Astrocyte (in vitro differentiated cells and primary cell): ENCODE data around the gene RTN4. TPM values are rescaled to one million over a fixed set of nuclear protein-coding genes. Genes with fewer than 3 reads are reported as not detected.

Source experiments
- DNase-seq: peaks from one replicate; pipeline ENCODE4 v3.0.0-alpha.2; 2010; ENCODE audit warnings: low read depth
- FAIRE-seq: peaks from 2 replicates; lab custom pipeline; 2011; peaks lifted over from hg19 to GRCh38; lab: Jason Lieb, UNC
- H2AFZ ChIP-seq: 2 replicates; pipeline ENCODE4 v1.6.0; 2012; ENCODE audit warnings: low read depth, low read length, inconsistent platforms
- H3K27ac ChIP-seq: 2 replicates; pipeline ENCODE4 v1.5.1; 2011; ENCODE audit warnings: low read depth, low read length, inconsistent platforms
- H3K27me3 ChIP-seq: 2 replicates; pipeline ENCODE4 v1.6.0; 2011; ENCODE audit warnings: low read length, inconsistent platforms; ENCODE audit not compliant: insufficient read depth
- H3K36me3 ChIP-seq: 2 replicates; pipeline ENCODE4 v1.5.1; 2011; ENCODE audit warnings: low read length, inconsistent platforms; ENCODE audit not compliant: insufficient read depth
- H3K4me1 ChIP-seq: 2 replicates; pipeline ENCODE4 v1.5.1; 2011; ENCODE audit warnings: low read length, inconsistent platforms; ENCODE audit not compliant: insufficient read depth
- H3K4me2 ChIP-seq: 2 replicates; pipeline ENCODE4 v1.6.0; 2012; ENCODE audit warnings: low read length, inconsistent platforms
- H3K4me3 ChIP-seq: 2 replicates; pipeline ENCODE4 v1.5.1; 2011; ENCODE audit warnings: low read depth, mild to moderate bottlenecking, low read length, inconsistent platforms; ENCODE audit not compliant: insufficient read depth
- H3K79me2 ChIP-seq: 2 replicates; pipeline ENCODE4 v1.6.0; 2012; ENCODE audit warnings: mild to moderate bottlenecking, low read length, inconsistent platforms; ENCODE audit not compliant: insufficient read depth
- H3K9ac ChIP-seq: 2 replicates; pipeline ENCODE4 v1.6.0; 2012; ENCODE audit warnings: mild to moderate bottlenecking, low read length, inconsistent platforms
- H3K9me3 ChIP-seq: 2 replicates; pipeline ENCODE4 v1.5.1; 2012; ENCODE audit warnings: low read depth, mild to moderate bottlenecking, low read length, inconsistent platforms; ENCODE audit not compliant: insufficient read depth
- H4K20me1 ChIP-seq: 2 replicates; pipeline ENCODE4 v1.6.0; 2012; ENCODE audit warnings: low read length, inconsistent platforms; ENCODE audit not compliant: insufficient read depth
- H3K27ac Mint-ChIP-seq: one replicate; pipeline ENCODE4 v1.8.0; 2021; ENCODE audit warnings: mild to moderate bottlenecking, mixed read lengths; ENCODE audit not compliant: unreplicated experiment
- H3K27me3 Mint-ChIP-seq: one replicate; pipeline ENCODE4 v1.8.0; 2021; ENCODE audit warnings: low read depth, mixed read lengths; ENCODE audit not compliant: unreplicated experiment
- H3K36me3 Mint-ChIP-seq: one replicate; pipeline ENCODE4 v1.8.0; 2021; ENCODE audit warnings: low read depth, mixed read lengths; ENCODE audit not compliant: unreplicated experiment
- H3K4me1 Mint-ChIP-seq: one replicate; pipeline ENCODE4 v1.8.0; 2021; ENCODE audit warnings: low read depth, mixed read lengths; ENCODE audit not compliant: unreplicated experiment
- H3K4me3 Mint-ChIP-seq: one replicate; pipeline ENCODE4 v1.8.0; 2021; ENCODE audit warnings: mild to moderate bottlenecking, moderate library complexity, mixed read lengths; ENCODE audit not compliant: unreplicated experiment
- H3K9me3 Mint-ChIP-seq: one replicate; pipeline ENCODE4 v1.8.0; 2021; ENCODE audit warnings: mild to moderate bottlenecking, mixed read lengths; ENCODE audit not compliant: unreplicated experiment
- CTCF ChIP-seq: IDR thresholded peaks from 2 replicates; pipeline ENCODE4 v1.5.1; 2011; ENCODE audit warnings: low read depth, mild to moderate bottlenecking, inconsistent platforms, low read length, moderate library complexity; ENCODE audit not compliant: insufficient read depth
- EZH2 ChIP-seq: IDR thresholded peaks from 2 replicates; pipeline ENCODE4 v1.6.1; 2012; ENCODE audit warnings: mild to moderate bottlenecking, low read length, inconsistent platforms; ENCODE audit not compliant: insufficient read depth
- total RNA-seq: library from RNA; stranded (reverse); gene quantifications from 2 replicates; pipeline ENCODE4 v1.2.1, GENCODE V29; 2021

The RTN4 gene
- total RNA-seq, 1 donor from 2014 or later, result 541 TPM

DNA sequence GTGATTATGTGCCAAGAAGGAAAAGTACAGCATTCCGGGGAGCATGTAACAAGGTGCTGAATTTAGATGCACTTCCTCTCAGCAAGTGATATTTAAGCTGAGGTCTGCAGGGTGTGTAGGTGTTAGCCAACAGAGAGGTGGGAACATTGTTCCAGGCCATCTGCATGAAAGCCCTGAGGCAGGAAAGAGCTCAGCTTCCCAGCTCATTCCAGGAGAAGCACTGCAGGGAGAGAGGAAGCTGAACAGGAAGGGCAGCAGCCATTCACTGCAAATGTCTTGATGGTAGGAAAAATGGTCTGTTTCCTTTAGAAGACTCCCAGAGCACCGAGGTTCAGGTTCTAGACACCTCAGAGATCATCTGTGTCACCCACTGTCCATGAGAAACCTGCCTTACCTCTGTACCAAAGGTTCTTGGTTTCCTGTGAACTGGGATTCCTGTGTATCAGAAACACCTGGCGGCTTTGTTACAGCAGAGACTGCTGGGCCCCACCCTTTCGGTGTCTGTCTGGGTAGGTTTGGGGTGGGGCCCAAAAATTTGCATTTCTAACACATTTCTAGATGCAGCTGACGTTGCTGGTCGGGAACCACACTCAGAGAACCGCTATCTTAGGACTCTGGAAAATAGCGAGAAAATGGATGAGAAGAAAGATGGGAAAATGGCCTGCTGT is 84.0 kb downstream of the RTN4 start:
- H3K36me3 Mint-ChIP-seq, result peaks cover 38% of the 10 kb centered on the region
- H3K4me3 ChIP-seq, result no peak overlapping the region
- H3K4me3 Mint-ChIP-seq, result no peak overlapping the region
- H3K4me2 ChIP-seq, result no peak overlapping the region
- no peaks in the 10 kb centered on the region for H3K9me3 ChIP-seq
- H3K27ac Mint-ChIP-seq, result peak overlapping the region; percentile 72
- H3K9me3 Mint-ChIP-seq, result peaks cover 2% of the 10 kb centered on the region
- no peaks in the 10 kb centered on the region for H3K4me1 ChIP-seq
- no peak overlapping the region for H2AFZ ChIP-seq
- H3K9ac ChIP-seq, result no peak overlapping the region
- peaks cover 31% of the 10 kb centered on the region for H3K79me2 ChIP-seq
- DNase-seq (no peak), FAIRE-seq (no peak)
- H3K27ac ChIP-seq, result no peak overlapping the region
- H3K27me3 ChIP-seq, result no peaks in the 10 kb centered on the region
- peaks cover 26% of the 10 kb centered on the region for H3K4me1 Mint-ChIP-seq
- H3K27me3 Mint-ChIP-seq, result no peaks in the 10 kb centered on the region
- TF ChIP-seq EZH2 (no peak), CTCF (no peak)
- H3K36me3 ChIP-seq, result peaks cover 26% of the 10 kb centered on the region
- H4K20me1 ChIP-seq, result peaks cover 55% of the 10 kb centered on the region

DNA sequence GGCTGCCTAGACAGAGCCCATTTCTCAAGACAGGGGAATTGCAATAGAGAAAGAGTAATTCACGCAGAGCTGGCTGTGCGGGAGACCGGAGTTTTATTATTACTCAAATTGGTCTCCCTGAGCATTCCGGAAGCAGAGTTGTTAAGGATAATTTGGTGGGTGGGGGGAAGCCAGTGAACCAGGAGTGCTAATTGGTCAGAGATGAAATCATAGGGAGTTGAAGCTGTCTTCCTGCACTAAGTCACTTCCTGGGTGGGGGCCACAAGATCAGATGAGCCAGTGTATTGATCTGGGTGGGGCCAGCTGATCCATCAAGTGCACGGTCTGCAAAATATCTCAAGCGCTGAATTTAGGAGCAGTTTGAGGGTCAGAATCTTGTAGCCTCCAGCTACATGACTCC is 84.8 kb downstream of the RTN4 start:
- TF ChIP-seq EZH2, result no peak
- TF ChIP-seq CTCF, result no peak
- Histone ChIP-seq H3K27ac (no peak overlapping the region), H3K27me3 (no peaks in the 10 kb centered on the region), H2AFZ (no peak overlapping the region), H3K79me2 (peaks cover 22% of the 10 kb centered on the region), H3K4me3 (no peak overlapping the region), H3K9ac (no peak overlapping the region), H3K4me1 (no peaks in the 10 kb centered on the region), H4K20me1 (peaks cover 46% of the 10 kb centered on the region), H3K36me3 (peaks cover 17% of the 10 kb centered on the region), H3K9me3 (no peaks in the 10 kb centered on the region), H3K4me2 (no peak overlapping the region)
- Mint-ChIP-seq H3K9me3 (peaks cover 2% of the 10 kb centered on the region), H3K27ac (peak overlapping the region; percentile 34), H3K36me3 (peaks cover 33% of the 10 kb centered on the region), H3K4me3 (no peak overlapping the region), H3K4me1 (peaks cover 26% of the 10 kb centered on the region), H3K27me3 (no peaks in the 10 kb centered on the region)
- no peak for FAIRE-seq
- DNase-seq, result no peak

DNA sequence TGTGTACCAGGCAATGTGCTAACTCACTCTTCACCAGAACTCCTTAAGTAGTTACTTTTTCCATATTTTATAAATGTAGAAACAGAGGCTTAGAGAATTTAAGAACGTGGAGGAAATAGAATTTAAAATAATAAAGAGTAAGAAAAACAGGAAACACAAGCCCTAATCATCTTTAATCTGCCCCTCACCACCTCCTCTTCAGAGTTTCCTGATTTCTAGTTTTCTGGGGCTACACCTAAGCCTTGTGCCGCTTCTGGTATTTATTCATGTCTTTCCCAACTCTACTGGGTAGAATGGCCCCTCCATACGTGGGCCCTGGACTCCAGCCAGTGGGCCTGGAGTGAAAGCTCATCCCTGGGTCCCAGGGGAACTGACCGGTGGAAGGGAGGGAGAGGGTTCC is 85.4 kb downstream of the RTN4 start:
- Histone ChIP-seq H3K79me2 (peaks cover 16% of the 10 kb centered on the region), H3K36me3 (peaks cover 11% of the 10 kb centered on the region), H3K4me1 (no peaks in the 10 kb centered on the region), H2AFZ (no peak overlapping the region), H3K27ac (no peak overlapping the region), H3K27me3 (no peaks in the 10 kb centered on the region), H3K4me2 (no peak overlapping the region), H3K9me3 (no peaks in the 10 kb centered on the region), H3K4me3 (no peak overlapping the region), H3K9ac (no peak overlapping the region), H4K20me1 (peaks cover 40% of the 10 kb centered on the region)
- FAIRE-seq, result no peak
- H3K4me3 Mint-ChIP-seq, result no peak overlapping the region
- TF ChIP-seq CTCF (no peak), EZH2 (no peak)
- H3K9me3 Mint-ChIP-seq, result peaks cover 2% of the 10 kb centered on the region
- no peaks in the 10 kb centered on the region for H3K27me3 Mint-ChIP-seq
- peaks cover 26% of the 10 kb centered on the region for H3K4me1 Mint-ChIP-seq
- peaks cover 33% of the 10 kb centered on the region for H3K36me3 Mint-ChIP-seq
- no peak for DNase-seq
- peak overlapping the region; percentile 26 for H3K27ac Mint-ChIP-seq
